HepG2 (cell line): ENCODE results near the gene ZBTB45. TPM values are rescaled to one million over a fixed set of nuclear protein-coding genes. Genes with fewer than 3 reads are reported as not detected.

ENCODE experiments used
- GATAD1 ChIP-seq: IDR thresholded peaks from 2 replicates; pipeline ENCODE4 v1.6.1; 2016; ENCODE audit warnings: missing genetic modification reagents, missing compliant biosample characterization
- MEIS2 ChIP-seq: sonication (generic); formaldehyde crosslinking; IDR thresholded peaks from 2 replicates; pipeline ENCODE4 v1.9.0; 2021; ENCODE audit warnings: mild to moderate bottlenecking, missing genetic modification reagents
- SIX4 ChIP-seq: sonication (generic); formaldehyde crosslinking; IDR thresholded peaks from 2 replicates; pipeline ENCODE4 v1.4.0; 2020; ENCODE audit warnings: missing genetic modification reagents
- SNAPC2 ChIP-seq: sonication (generic); formaldehyde crosslinking; IDR thresholded peaks from 2 replicates; pipeline ENCODE4 v1.8.1; 2022; ENCODE audit warnings: mild to moderate bottlenecking, missing genetic modification reagents
- ZNF549 ChIP-seq: sonication (generic); formaldehyde crosslinking; IDR thresholded peaks from 2 replicates; pipeline ENCODE4 v1.5.0; 2020; ENCODE audit warnings: missing genetic modification reagents
- ZNF691 ChIP-seq: sonication (generic); formaldehyde crosslinking; IDR thresholded peaks from 2 replicates; pipeline ENCODE4 v1.4.0; 2020; ENCODE audit warnings: missing genetic modification reagents, low read depth, mild to moderate bottlenecking, borderline replicate concordance
- ZNF724P ChIP-seq: sonication (generic); formaldehyde crosslinking; IDR thresholded peaks from 2 replicates; pipeline ENCODE4 v1.8.0; 2022; ENCODE audit warnings: missing genetic modification reagents, borderline replicate concordance
- ZXDC ChIP-seq: sonication (generic); formaldehyde crosslinking; IDR thresholded peaks from 2 replicates; pipeline ENCODE4 v1.5.0; 2020; ENCODE audit warnings: mild to moderate bottlenecking, missing genetic modification reagents
- polyA plus RNA-seq, 8 experiments: library from polyadenylated mRNA; depleted of rRNA in 3 of 8; stranded (reverse) in 7 of 8; unstranded in 1 of 8; fragments of >200 nt; fragmentation: Illumina TruSeq in 4 of 8; extraction: Trizol in 4 of 8; gene quantifications; 2 replicates each; pipeline versions ENCODE4 v1.2.1 to v1.2.3, GENCODE V29; 2011 to 2016; ENCODE audit warnings: low read depth in 4 of 8, missing spikeins in 1 of 8, mixed read lengths in 1 of 8; ENCODE audit not compliant: insufficient read depth in 1 of 8
- total RNA-seq, 5 experiments: library from RNA; depleted of rRNA; stranded (reverse); fragments of >200 nt; fragmentation: Illumina TruSeq; extraction: Trizol; gene quantifications; 2 replicates each; pipeline ENCODE4 v1.2.3, GENCODE V29; 2016; ENCODE audit warnings: low read depth in 1 of 5
- TF ChIP-seq, protein P1 (sequence below): sonication (generic); formaldehyde crosslinking; IDR thresholded peaks from 2 replicates; pipeline ENCODE4 v1.4.0; 2020; ENCODE audit warnings: missing genetic modification reagents

Gene ZBTB45
- total and polyA plus RNA-seq, 2 of the 13 experiments (the other 11 are each of a cell fraction or from before 2014, with no cell fraction given): 3.0 to 3.7 TPM

DNA sequence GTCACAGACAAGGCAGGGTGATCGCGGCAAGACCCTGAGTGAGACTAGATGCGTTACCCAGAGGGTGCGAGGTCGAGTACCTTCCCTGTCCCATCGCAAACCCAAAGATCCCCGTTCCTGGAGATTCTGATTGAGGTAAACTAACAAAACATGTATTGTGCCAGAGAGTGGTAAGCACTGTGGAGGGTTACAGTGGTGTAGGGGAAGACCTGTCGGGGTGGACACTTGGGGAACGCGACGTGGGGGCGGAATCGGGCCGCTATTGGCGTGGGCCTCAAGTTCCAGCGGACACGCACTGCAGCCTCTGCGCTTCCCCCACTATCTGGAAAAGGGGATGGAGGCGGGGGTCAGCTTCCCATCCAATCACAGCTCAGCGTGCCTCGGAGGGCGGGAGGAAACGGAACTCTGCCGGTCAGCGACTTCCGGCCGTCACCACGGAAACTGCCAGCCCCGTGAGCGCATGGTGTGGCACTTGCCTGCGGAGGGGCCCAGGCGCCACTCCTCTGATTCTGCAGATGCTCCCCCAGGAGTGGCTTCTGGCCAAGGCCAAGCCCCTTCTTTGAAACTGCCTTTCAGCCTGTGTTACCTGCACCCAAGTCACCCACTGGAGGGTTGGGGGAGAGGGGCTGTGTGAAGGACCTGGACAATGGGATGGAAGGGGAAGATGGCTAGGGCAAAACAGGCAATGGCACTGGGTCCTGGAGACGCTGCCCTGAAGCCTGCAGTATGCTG, 39.8 kb upstream of the ZBTB45 start (continued):
- TF ChIP-seq ZXDC (CRISPR knock-in tag): no peak; the same call in 1 of the 2 replicates
- TF ChIP-seq MEIS2 (CRISPR knock-in tag): no peak
- TF ChIP-seq SIX4 (CRISPR knock-in tag): no peak
- 0 out of 2 replicates have a peak, but pooled peaks have one; percentile 83 for TF ChIP-seq ZNF691 (CRISPR knock-in tag)
- TF ChIP-seq GATAD1 (CRISPR knock-in tag): peak; percentile 88
- TF ChIP-seq, protein P1, sequence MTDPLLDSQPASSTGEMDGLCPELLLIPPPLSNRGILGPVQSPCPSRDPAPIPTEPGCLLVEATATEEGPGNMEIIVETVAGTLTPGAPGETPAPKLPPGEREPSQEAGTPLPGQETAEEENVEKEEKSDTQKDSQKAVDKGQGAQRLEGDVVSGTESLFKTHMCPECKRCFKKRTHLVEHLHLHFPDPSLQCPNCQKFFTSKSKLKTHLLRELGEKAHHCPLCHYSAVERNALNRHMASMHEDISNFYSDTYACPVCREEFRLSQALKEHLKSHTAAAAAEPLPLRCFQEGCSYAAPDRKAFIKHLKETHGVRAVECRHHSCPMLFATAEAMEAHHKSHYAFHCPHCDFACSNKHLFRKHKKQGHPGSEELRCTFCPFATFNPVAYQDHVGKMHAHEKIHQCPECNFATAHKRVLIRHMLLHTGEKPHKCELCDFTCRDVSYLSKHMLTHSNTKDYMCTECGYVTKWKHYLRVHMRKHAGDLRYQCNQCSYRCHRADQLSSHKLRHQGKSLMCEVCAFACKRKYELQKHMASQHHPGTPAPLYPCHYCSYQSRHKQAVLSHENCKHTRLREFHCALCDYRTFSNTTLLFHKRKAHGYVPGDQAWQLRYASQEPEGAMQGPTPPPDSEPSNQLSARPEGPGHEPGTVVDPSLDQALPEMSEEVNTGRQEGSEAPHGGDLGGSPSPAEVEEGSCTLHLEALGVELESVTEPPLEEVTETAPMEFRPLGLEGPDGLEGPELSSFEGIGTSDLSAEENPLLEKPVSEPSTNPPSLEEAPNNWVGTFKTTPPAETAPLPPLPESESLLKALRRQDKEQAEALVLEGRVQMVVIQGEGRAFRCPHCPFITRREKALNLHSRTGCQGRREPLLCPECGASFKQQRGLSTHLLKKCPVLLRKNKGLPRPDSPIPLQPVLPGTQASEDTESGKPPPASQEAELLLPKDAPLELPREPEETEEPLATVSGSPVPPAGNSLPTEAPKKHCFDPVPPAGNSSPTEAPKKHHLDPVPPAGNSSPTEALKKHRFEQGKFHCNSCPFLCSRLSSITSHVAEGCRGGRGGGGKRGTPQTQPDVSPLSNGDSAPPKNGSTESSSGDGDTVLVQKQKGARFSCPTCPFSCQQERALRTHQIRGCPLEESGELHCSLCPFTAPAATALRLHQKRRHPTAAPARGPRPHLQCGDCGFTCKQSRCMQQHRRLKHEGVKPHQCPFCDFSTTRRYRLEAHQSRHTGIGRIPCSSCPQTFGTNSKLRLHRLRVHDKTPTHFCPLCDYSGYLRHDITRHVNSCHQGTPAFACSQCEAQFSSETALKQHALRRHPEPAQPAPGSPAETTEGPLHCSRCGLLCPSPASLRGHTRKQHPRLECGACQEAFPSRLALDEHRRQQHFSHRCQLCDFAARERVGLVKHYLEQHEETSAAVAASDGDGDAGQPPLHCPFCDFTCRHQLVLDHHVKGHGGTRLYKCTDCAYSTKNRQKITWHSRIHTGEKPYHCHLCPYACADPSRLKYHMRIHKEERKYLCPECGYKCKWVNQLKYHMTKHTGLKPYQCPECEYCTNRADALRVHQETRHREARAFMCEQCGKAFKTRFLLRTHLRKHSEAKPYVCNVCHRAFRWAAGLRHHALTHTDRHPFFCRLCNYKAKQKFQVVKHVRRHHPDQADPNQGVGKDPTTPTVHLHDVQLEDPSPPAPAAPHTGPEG (CRISPR knock-in tag): no peak
- no peak for TF ChIP-seq ZNF549
- peak; percentile 68; the same call in 1 of the 2 replicates for TF ChIP-seq ZNF724P (CRISPR knock-in tag)
- peak; percentile 59; the same call in 1 of the 2 replicates for TF ChIP-seq SNAPC2 (CRISPR knock-in tag)
